ENCODE measurements around the gene SFXN5.

DNA sequence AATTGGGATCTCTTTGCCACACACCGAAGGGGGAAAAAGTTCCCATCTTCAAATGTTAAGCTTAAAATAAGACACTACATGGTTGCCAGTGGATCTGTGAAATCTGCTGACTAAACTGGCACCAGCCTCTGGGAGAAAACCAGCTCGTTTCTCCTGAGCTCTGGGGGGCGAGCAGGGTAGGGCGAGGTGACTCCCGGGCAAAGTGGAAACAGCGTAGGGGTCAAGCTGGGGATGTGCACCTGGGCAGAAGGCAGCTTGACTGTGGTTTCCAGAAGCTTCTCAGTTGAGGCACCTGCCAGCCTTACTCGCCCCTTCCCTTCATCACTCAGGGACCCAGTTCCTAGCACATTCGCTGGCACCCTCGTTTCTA lies 62.8 kb downstream of the SFXN5 start:
- no peak for TF ChIP-seq CTCF (IDR thresholded peaks at IDR 0.05; ENCODE audit: low read length)
- no peak for TF ChIP-seq EZH2 (IDR thresholded peaks at IDR 0.05; ENCODE audit: borderline replicate concordance, low read length)
